DMS153 (cell line): ENCODE results near the gene ZNF521.

Experiments
- DNase-seq: peaks from one replicate; lab custom pipeline; 2025; lab: John Stamatoyannopoulos, UW

ZNF521 gene

GRCh38 chr18:25167612-25168410 is 184.2 kb downstream of the ZNF521 start:
- no peak for DNase-seq

GRCh38 chr18:25166113-25166512 is 185.9 kb downstream of the ZNF521 start:
- DNase-seq = no peak

- no peak for DNase-seq
These were observed 186.8 kb downstream of the ZNF521 start for GRCh38 chr18:25164848-25165811.

GRCh38 chr18:25164211-25164847 is 187.6 kb downstream of the ZNF521 start:
- no peak for DNase-seq

- no peak for DNase-seq
These were observed 198.5 kb downstream of the ZNF521 start for GRCh38 chr18:25153426-25153825.

- DNase-seq = no peak
These were observed 204.0 kb downstream of the ZNF521 start for GRCh38 chr18:25147877-25148488.

- DNase-seq = no peak
These were observed 205.5 kb downstream of the ZNF521 start for GRCh38 chr18:25146512-25146910.

GRCh38 chr18:25145731-25146511 is 206.0 kb downstream of the ZNF521 start:
- no peak for DNase-seq

- no peak for DNase-seq
These were observed 207.1 kb downstream of the ZNF521 start for GRCh38 chr18:25144820-25145219.

GRCh38 chr18:25141886-25142285 is 210.1 kb downstream of the ZNF521 start:
- no peak for DNase-seq

GRCh38 chr18:25141399-25141798 is 210.6 kb downstream of the ZNF521 start:
- DNase-seq = no peak

GRCh38 chr18:25140962-25141308 is 211.0 kb downstream of the ZNF521 start:
- DNase-seq = no peak

GRCh38 chr18:25140124-25140961 is 211.6 kb downstream of the ZNF521 start:
- DNase-seq = no peak

- no peak for DNase-seq
These were observed 214.8 kb downstream of the ZNF521 start for GRCh38 chr18:25137197-25137472.

- no peak for DNase-seq
These were observed 215.4 kb downstream of the ZNF521 start for GRCh38 chr18:25136416-25137196.

GRCh38 chr18:25134861-25135260 is 217.1 kb downstream of the ZNF521 start:
- no peak for DNase-seq

GRCh38 chr18:25133879-25134278 is 218.1 kb downstream of the ZNF521 start:
- no peak for DNase-seq

- no peak for DNase-seq
These were observed 219.0 kb downstream of the ZNF521 start for GRCh38 chr18:25132786-25133496.

- DNase-seq = no peak
These were observed 225.2 kb downstream of the ZNF521 start for GRCh38 chr18:25126751-25127150.
